ENCODE data around the gene TMEM171. TPM values are rescaled to one million over a fixed set of nuclear protein-coding genes. Genes with fewer than 3 reads are reported as not detected.

TMEM171 gene
- total RNA-seq, 1 experiment from 2014 or later: 5.4 TPM

DNA sequence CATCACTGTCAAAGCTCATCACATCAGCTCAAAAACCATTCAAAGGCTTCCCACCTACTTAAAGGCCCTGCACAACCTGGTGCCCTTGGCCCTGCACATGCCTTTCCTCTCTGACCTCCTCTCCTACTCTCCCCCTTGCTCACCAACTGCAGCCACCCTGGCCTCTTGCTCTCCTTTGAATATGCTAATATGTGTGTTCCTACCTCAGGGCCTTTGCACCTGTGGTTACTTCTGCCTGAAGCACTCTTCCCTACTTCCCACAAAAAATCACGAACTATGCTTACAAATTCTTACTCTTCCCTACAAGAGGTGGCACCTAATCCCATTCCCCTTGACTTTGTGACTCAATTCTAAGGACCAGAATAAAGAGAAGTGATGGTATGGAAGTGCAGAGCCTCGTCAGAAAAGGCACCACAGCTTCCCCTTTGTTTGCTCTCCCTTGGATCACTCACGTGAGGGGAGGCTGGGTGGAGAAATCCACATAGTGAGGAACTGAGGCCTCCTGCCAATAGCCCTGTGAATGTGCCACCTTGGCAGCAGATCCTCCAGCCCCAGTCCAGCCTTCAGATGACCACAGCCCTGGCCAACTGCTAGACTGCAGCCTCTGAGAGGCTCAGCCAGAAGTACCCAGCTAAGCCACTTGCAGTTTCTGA is 3.2 kb upstream of the TMEM171 start:
- Histone ChIP-seq H3K79me2 (ENCODE audit: insufficient read depth, low read length) (no peaks in the 10 kb centered on the region), H3K27me3 (ENCODE audit: insufficient read depth, low read length) (no peaks in the 10 kb centered on the region), H4K20me1 (ENCODE audit: insufficient read depth) (no peaks in the 10 kb centered on the region), H3K9me3 (ENCODE audit: control insufficient read depth in 1 of 2, insufficient read depth in 1 of 2, low read depth in 1 of 2, low read length in 2 of 2) (no peaks in the 10 kb centered on the region), H3K4me1 (ENCODE audit: control insufficient read depth in 1 of 2, insufficient read depth in 2 of 2, low read length in 2 of 2) (peaks cover 0 to 22% of the 10 kb centered on the region in 2 experiments; a peak in 3 of 4 replicates), H2AFZ (ENCODE audit: low read depth, low read length, poor library complexity, severe bottlenecking) (no peak overlapping the region), H3K4me3 (replicated peaks in 1 of 2; ENCODE audit: low read depth in 1 of 2, low read length in 2 of 2) (no peak overlapping the region), H3K9ac (ENCODE audit: low read length) (no peak overlapping the region), H3K27ac (ENCODE audit: low read depth, low read length) (no peak overlapping the region), H3K9me2 (ENCODE audit: insufficient read depth) (no peaks in the 10 kb centered on the region), H3K4me2 (ENCODE audit: low read length) (no peak overlapping the region), H3K36me3 (ENCODE audit: control insufficient read depth in 1 of 2, insufficient read depth in 2 of 2, low read length in 2 of 2) (no peaks in the 10 kb centered on the region)
- ChIA-PET CTCF (no interaction called here), POLR2A (no interaction called here), RAD21 (ENCODE audit: low non-redundant PET in 1 of 2, low total read pairs in 2 of 2, uncharacterized antibody in 2 of 2, unreplicated experiment in 2 of 2) (no interaction called here)
- ATAC-seq: no peak
- TF ChIP-seq EGR1 (IDR thresholded peaks at IDR 0.05; ENCODE audit: low read depth): no peak
- no peak for TF ChIP-seq ZFX (IDR thresholded peaks at IDR 0.05)
- TF ChIP-seq ZNF274 (IDR thresholded peaks at IDR 0.05; ENCODE audit: low read depth, low read length): no peak
- TF ChIP-seq JUND (IDR thresholded peaks at IDR 0.05): no peak
- TF ChIP-seq, protein P1, sequence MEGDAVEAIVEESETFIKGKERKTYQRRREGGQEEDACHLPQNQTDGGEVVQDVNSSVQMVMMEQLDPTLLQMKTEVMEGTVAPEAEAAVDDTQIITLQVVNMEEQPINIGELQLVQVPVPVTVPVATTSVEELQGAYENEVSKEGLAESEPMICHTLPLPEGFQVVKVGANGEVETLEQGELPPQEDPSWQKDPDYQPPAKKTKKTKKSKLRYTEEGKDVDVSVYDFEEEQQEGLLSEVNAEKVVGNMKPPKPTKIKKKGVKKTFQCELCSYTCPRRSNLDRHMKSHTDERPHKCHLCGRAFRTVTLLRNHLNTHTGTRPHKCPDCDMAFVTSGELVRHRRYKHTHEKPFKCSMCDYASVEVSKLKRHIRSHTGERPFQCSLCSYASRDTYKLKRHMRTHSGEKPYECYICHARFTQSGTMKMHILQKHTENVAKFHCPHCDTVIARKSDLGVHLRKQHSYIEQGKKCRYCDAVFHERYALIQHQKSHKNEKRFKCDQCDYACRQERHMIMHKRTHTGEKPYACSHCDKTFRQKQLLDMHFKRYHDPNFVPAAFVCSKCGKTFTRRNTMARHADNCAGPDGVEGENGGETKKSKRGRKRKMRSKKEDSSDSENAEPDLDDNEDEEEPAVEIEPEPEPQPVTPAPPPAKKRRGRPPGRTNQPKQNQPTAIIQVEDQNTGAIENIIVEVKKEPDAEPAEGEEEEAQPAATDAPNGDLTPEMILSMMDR (IDR thresholded peaks at IDR 0.05 in 2 of 3, conservative IDR thresholded peaks at IDR 0.05 in 1 of 3; ENCODE audit: borderline replicate concordance in 1 of 3, insufficient read depth in 1 of 3, low read depth in 2 of 3, low read length in 2 of 3): no peak
- no peak for TF ChIP-seq ELF1 (IDR thresholded peaks at IDR 0.05; ENCODE audit: borderline replicate concordance, low read depth)
- TF ChIP-seq, protein P2, sequence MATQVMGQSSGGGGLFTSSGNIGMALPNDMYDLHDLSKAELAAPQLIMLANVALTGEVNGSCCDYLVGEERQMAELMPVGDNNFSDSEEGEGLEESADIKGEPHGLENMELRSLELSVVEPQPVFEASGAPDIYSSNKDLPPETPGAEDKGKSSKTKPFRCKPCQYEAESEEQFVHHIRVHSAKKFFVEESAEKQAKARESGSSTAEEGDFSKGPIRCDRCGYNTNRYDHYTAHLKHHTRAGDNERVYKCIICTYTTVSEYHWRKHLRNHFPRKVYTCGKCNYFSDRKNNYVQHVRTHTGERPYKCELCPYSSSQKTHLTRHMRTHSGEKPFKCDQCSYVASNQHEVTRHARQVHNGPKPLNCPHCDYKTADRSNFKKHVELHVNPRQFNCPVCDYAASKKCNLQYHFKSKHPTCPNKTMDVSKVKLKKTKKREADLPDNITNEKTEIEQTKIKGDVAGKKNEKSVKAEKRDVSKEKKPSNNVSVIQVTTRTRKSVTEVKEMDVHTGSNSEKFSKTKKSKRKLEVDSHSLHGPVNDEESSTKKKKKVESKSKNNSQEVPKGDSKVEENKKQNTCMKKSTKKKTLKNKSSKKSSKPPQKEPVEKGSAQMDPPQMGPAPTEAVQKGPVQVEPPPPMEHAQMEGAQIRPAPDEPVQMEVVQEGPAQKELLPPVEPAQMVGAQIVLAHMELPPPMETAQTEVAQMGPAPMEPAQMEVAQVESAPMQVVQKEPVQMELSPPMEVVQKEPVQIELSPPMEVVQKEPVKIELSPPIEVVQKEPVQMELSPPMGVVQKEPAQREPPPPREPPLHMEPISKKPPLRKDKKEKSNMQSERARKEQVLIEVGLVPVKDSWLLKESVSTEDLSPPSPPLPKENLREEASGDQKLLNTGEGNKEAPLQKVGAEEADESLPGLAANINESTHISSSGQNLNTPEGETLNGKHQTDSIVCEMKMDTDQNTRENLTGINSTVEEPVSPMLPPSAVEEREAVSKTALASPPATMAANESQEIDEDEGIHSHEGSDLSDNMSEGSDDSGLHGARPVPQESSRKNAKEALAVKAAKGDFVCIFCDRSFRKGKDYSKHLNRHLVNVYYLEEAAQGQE (IDR thresholded peaks at IDR 0.05; ENCODE audit: low read depth): no peak
- intact Hi-C loops (cut with micrococcal nuclease): no loop called here
- no peak for DNase-seq (ENCODE audit: low read depth, low spot score)
- BruUV-seq (replicated peaks): no TSS peak

All from HCT116 (cell line).